RCC 7860 (cell line): ENCODE measurements around the gene CEACAM18.

Experiments used
- DNase-seq: peaks from one replicate; pipeline ENCODE4 v3.0.0-alpha.2; 2015; ENCODE audit warnings: low spot score
- FAIRE-seq: peaks from 2 replicates; lab custom pipeline; 2012; peaks lifted over from hg19 to GRCh38; lab: Jason Lieb, UNC

The CEACAM18 gene

DNA sequence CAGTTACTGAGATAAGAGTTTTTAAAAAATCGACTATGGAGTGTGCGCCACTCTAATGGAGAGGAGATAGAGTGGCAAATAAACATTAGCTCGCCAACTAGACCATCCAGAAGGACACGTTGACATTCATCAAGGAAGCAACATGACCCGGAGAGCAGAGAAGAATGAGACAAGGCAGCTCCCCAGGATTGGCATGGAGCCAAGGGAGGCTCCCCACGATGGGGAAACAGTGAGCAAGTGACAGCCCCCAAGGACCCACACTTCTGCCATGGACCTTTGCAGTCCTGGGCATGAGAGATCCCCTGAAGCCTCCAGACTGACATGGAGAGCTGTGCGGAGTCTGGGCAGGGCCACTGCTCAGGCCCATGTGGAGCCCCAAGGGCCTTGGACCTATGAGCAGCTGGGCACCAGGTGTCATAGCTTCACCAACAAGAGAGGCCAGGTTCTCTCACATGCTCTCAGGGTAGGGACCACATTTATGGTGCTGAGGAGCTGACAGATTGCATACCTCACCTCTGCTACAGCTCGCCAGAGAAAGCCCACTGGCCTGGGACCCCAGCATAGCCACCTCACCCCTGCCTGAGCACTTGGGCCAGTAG lies 46.4 kb downstream of the CEACAM18 start:
- FAIRE-seq: no peak
- no peak for DNase-seq

DNA sequence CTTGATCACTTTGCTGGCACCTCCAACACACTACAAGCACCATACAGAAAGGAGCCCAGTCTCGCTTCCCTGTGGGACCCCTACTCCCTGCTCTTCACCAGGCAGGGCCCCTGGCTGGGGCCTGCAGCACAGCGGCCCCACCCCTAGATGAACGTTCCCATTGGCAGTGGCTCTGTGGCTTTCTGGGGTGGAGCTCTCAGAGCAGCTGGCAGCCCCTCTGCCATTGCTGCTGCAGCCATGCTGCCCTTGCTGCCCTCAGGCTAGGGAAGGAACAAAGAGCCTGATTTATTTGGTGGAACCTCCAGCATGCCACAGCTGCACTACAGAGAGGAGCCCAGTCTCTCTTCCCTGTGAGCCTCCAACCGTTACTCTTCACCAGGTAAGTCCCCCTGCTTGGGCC lies 47.3 kb downstream of the CEACAM18 start:
- DNase-seq (no peak), FAIRE-seq (no peak)

DNA sequence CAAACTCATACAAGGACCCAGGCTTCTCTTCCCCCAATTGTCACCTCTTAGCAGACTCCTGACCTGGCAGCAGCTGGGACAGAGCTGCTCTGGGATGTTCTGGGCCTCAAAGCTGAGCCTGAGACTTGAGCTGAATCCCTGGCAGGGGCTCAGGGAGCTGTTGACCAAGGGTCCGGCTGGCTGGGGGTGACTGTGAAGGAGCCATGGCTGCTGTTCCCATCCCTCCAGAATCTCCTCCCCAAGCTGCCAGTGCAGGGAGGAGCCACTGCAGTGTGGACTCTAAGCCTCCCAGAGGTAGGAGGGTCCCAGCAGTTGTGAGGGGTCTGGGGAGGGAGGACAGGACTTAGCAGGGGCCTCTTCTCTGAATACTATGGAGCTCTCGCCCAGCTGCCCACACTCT lies 51.0 kb downstream of the CEACAM18 start:
- no peak for FAIRE-seq
- DNase-seq: no peak

DNA sequence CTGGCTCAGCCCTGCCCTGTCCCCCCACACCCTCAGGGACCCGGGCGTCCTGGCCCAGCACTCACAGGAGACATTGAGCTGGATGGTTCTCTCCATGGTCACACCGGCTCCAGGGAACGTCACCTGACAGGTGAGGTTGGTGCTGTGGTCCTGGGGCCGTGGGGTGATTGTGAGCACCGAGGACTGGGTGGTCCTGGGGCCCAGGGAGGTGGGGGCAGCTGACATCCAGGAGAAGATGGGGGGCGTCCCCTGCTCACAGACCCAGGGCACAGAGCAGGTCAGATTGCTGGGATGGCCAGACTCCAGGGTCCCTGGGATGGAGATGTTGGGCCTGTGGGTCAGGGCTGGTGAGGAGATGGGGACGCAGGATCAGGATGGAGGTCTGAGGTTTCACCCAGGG lies 52.3 kb downstream of the CEACAM18 start:
- DNase-seq (no peak), FAIRE-seq (no peak)

DNA sequence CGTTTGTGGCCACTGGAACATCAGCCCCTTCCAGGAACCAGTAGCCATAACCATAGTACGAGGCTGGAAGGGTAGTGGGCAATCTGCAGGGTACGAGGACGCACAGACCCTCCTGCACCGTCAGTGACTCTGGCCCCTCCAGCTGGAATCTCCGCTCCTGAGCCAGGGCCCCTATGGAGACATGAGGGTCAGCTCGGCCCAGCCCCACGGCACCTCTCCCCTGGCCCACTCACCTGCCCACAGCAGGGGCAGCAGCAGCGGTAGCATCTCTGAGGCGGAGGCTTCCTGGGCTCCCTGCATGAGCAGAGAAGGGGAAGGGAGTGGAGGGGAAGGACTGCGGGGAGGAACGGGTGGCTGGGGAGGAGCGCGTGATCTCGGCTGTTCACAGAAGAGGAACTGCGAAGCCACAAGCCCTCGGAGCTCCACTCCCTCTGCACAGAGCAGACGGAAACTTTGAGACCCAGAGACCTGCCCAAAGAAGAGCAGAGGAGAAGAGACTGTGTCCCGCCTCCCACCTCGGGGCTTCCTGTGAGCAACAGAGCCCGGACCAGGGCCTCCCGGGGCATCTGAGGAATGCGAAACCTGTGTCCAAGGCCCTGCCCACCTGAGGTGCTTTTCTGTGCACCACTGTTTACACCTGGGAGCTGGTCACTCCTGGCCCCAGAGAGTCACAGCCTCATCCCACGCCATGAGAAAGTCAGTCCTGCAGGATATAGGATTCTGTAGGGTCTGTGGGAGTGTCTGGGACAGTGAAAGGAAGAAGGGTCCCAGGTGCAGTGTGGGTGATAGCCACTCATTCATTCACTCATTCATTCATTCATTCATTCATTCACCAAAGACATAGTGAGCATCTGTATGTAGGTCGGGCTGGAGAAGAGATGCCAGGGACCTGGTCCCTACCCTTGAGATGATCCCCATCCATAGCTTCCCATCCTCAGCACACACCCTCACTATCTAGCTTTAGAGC lies 53.3 kb downstream of the CEACAM18 start, which contains the start of gene SIGLEC6:
TSS of gene SIGLEC6 (minus strand) at position 322 of the 967 bp plus-strand sequence. CDS start at position 300, 22 bp downstream.
- FAIRE-seq (no peak), DNase-seq (no peak)

DNA sequence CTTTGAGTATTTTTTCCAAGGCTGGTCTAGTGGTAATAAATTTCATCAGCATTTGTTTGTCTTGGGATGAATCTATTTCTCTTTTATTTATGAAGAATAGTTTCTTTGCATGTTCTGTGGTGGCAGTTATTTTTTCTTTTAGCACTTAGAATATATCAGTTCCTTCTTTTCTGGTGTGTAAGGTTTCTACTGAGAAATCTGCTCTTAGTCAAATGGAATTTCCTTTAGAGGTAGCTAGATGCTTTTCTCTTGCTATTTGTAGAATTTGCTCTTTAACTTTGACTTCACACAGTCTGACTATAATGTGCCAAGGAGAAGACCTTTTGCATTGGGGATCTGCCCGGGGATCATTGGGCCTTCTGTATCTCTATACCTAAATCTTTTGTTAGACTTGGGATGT lies 57.2 kb downstream of the CEACAM18 start:
- FAIRE-seq: no peak
- no peak for DNase-seq

DNA sequence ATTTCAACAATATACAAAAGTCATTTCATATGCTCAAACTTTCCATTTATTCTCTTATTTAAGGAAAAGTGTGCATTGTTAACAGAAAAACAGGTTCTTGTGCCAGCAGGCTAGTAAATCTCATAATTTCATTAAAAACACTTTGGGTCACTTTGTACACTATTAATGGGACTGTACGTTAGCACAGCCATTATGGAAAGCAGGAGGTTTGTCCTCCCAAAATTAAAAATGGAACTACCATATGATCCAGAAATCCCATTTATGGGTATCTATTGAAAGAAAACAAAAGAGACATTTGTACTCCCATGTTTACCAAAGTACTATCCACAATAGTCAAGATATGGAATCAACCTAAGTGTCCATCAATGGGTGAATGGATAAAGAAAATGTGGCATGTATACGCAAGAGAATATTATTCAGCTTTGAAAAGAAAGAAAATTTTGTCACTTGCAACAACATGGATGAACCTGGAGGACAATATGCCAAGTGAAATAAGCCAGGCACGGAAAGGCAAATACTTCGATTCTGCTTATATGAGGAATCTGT lies 61.6 kb downstream of the CEACAM18 start:
- DNase-seq (no peak), FAIRE-seq (no peak)
